GM23338 (cell line): ENCODE measurements around the gene SASS6. TPM values are rescaled to one million over a fixed set of nuclear protein-coding genes. Genes with fewer than 3 reads are reported as not detected.

ENCODE experiments used
- ATAC-seq: fragments of 200-7000 bp; cut with Tn5 transposase; 3 replicates; pipeline ENCODE4 v1.9.1; 2020
- DNase-seq: peaks from one replicate; pipeline ENCODE4 v3.0.0-alpha.2; 2015; ENCODE audit warnings: low spot score
- H2AFZ ChIP-seq: fragments of 200-600 bp; sonication (generic); 2 replicates; pipeline ENCODE4 v1.8.0; 2016; ENCODE audit warnings: antibody characterized with exemption, mild to moderate bottlenecking, moderate library complexity
- H3F3A ChIP-seq: fragments of 200-600 bp; sonication (generic); replicated peaks from 2 replicates; pipeline ENCODE4 v1.8.0; 2017; ENCODE audit warnings: antibody characterized with exemption, mixed run types, low read depth
- H3K27ac ChIP-seq: fragments of 200-600 bp; sonication (generic); 2 replicates; pipeline ENCODE4 v1.6.1; 2016; ENCODE audit warnings: low read depth
- H3K27me3 ChIP-seq: fragments of 200-600 bp; sonication (generic); 2 replicates; pipeline ENCODE4 v1.8.0; 2016; ENCODE audit warnings: mild to moderate bottlenecking, mixed run types, moderate library complexity; ENCODE audit not compliant: insufficient read depth
- H3K36me3 ChIP-seq: fragments of 200-600 bp; sonication (generic); 2 replicates; pipeline ENCODE4 v1.8.0; 2016; ENCODE audit warnings: mild to moderate bottlenecking; ENCODE audit not compliant: insufficient read depth
- H3K4me1 ChIP-seq: fragments of 200-600 bp; sonication (generic); 2 replicates; pipeline ENCODE4 v1.8.0; 2016; ENCODE audit warnings: mild to moderate bottlenecking, moderate library complexity; ENCODE audit not compliant: insufficient read depth
- H3K4me2 ChIP-seq: fragments of 200-600 bp; sonication (generic); 2 replicates; pipeline ENCODE4 v1.7.1; 2017; ENCODE audit warnings: mixed run types
- H3K4me3 ChIP-seq: fragments of 200-600 bp; sonication (generic); 2 replicates; pipeline ENCODE4 v1.6.1; 2016; ENCODE audit warnings: mixed run types
- H3K79me2 ChIP-seq: fragments of 200-600 bp; sonication (generic); replicated peaks from 2 replicates; pipeline ENCODE4 v1.8.0; 2017; ENCODE audit warnings: mild to moderate bottlenecking; ENCODE audit not compliant: insufficient read depth
- H3K9me2 ChIP-seq: fragments of 200-600 bp; sonication (generic); 2 replicates; pipeline ENCODE4 v1.8.0; 2017; ENCODE audit not compliant: insufficient read depth
- H4K20me1 ChIP-seq: fragments of 200-600 bp; sonication (generic); replicated peaks from 2 replicates; pipeline ENCODE4 v1.8.0; 2017; ENCODE audit warnings: mild to moderate bottlenecking; ENCODE audit not compliant: insufficient read depth
- H3K27ac Mint-ChIP-seq: 2 replicates; pipeline ENCODE4 v1.8.0; 2020; ENCODE audit warnings: inconsistent platforms, mild to moderate bottlenecking, moderate library complexity, mixed read lengths
- H3K27me3 Mint-ChIP-seq: 3 replicates; pipeline ENCODE4 v1.8.0; 2022; ENCODE audit warnings: low read depth, mild to moderate bottlenecking, moderate library complexity, mixed read lengths, inconsistent platforms; ENCODE audit not compliant: insufficient read depth, poor library complexity
- H3K36me3 Mint-ChIP-seq: 3 replicates; pipeline ENCODE4 v1.8.0; 2021; ENCODE audit warnings: low read depth, mild to moderate bottlenecking, inconsistent platforms, moderate library complexity, mixed read lengths
- H3K4me1 Mint-ChIP-seq: 3 replicates; pipeline ENCODE4 v1.8.0; 2020; ENCODE audit warnings: mild to moderate bottlenecking, inconsistent platforms, mixed read lengths
- H3K4me3 Mint-ChIP-seq: 3 replicates; pipeline ENCODE4 v1.8.0; 2021; ENCODE audit warnings: moderate library complexity, mild to moderate bottlenecking, inconsistent platforms, mixed read lengths
- H3K9me3 Mint-ChIP-seq: 3 replicates; pipeline ENCODE4 v1.8.0; 2020; ENCODE audit warnings: moderate library complexity, mild to moderate bottlenecking, inconsistent platforms, mixed read lengths
- CREB1 ChIP-seq: fragments of 250-450 bp; sonication (Bioruptor Pico); IDR thresholded peaks from 2 replicates; pipeline ENCODE4 v1.5.0; 2020; ENCODE audit warnings: low read depth, mild to moderate bottlenecking, moderate library complexity
- EZH2 ChIP-seq: fragments of 200-600 bp; sonication (generic); IDR thresholded peaks from one replicate; pipeline ENCODE4 v1.8.0; 2017; ENCODE audit warnings: antibody characterized with exemption, mild to moderate bottlenecking, low read depth; ENCODE audit not compliant: unreplicated experiment
- EZH2phosphoT487 ChIP-seq: fragments of 200-600 bp; sonication (generic); IDR thresholded peaks from one replicate; pipeline ENCODE4 v1.8.1; 2018; ENCODE audit warnings: antibody characterized with exemption; ENCODE audit not compliant: unreplicated experiment
- JUNB ChIP-seq: IDR thresholded peaks from one replicate; pipeline ENCODE4 v1.6.1; 2016; ENCODE audit warnings: antibody characterized with exemption; ENCODE audit not compliant: unreplicated experiment
- NANOG ChIP-seq: IDR thresholded peaks from 2 replicates; pipeline ENCODE4 v1.6.1; 2016; ENCODE audit warnings: antibody characterized with exemption, borderline replicate concordance
- STAT1 ChIP-seq: IDR thresholded peaks from one replicate; pipeline ENCODE4 v1.6.1; 2016; ENCODE audit warnings: antibody characterized with exemption; ENCODE audit not compliant: unreplicated experiment
- ZNF114 ChIP-seq: fragments of 250-450 bp; sonication (Bioruptor Pico); IDR thresholded peaks from 2 replicates; pipeline ENCODE4 v1.5.0; 2020; ENCODE audit warnings: mild to moderate bottlenecking, moderate library complexity
- ZNF331 ChIP-seq: fragments of 250-450 bp; sonication (Bioruptor Pico); IDR thresholded peaks from 2 replicates; pipeline ENCODE4 v1.5.0; 2020; ENCODE audit warnings: low read depth, mild to moderate bottlenecking, moderate library complexity
- polyA plus RNA-seq: library from polyadenylated mRNA; unstranded; fragments of >200 nt; fragmentation: Nextera tagmentation; extraction: Ambion mirVana; gene quantifications from 2 replicates; pipeline ENCODE4 v1.2.1, GENCODE V29; 2016
- total RNA-seq: library from RNA; depleted of rRNA; stranded (reverse); fragments of >200 nt; shearing (Covaris generic); gene quantifications from 2 replicates; pipeline ENCODE4 v1.2.3, GENCODE V29; 2014
- TF ChIP-seq, protein P1 (sequence below), 2 experiments: fragments of 200-600 bp in 1 of 2; sonication (generic) in 1 of 2; conservative IDR thresholded peaks; 2 replicates each; pipeline versions ENCODE4 v1.5.1 to v1.6.1; 2016 to 2017; ENCODE audit warnings: antibody characterized with exemption in 2 of 2, low read depth in 2 of 2, mild to moderate bottlenecking in 2 of 2, moderate library complexity in 1 of 2
- TF ChIP-seq, protein P2 (sequence below): IDR thresholded peaks from 2 replicates; pipeline ENCODE4 v1.6.1; 2016; ENCODE audit warnings: antibody characterized with exemption
- TF ChIP-seq, protein P3 (sequence below): IDR thresholded peaks from one replicate; pipeline ENCODE4 v1.6.1; 2018; ENCODE audit warnings: antibody characterized with exemption; ENCODE audit not compliant: unreplicated experiment

The SASS6 gene
- total and polyA plus RNA-seq, 2 experiments from 2014 or later = 17.0 to 21.1 TPM

DNA sequence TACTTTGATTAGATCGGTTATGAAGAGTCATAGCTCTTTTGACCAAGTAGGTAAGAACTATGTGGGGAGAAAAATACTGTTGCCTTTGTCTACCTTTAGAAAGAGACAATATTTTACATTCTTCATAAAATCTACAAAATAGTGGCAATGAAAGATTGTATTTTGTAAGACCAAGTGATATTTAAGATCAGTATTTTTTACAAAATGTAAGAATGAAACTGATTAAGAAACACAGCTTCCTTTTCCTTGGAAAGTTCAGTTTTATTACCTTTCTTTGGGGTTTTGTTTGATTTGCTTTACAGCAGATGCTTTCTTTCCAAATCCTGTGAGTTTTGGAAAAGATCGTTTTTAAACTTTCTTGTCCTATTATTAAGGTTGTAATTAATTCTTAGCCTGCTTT lies 93.1 kb downstream of the SASS6 start:
- Histone ChIP-seq H4K20me1 (peaks cover 20% of the 10 kb centered on the region), H3K27ac (no peak overlapping the region), H3K4me1 (peaks cover 19% of the 10 kb centered on the region), H3K9me2 (no peaks in the 10 kb centered on the region), H2AFZ (no peak overlapping the region), H3K27me3 (no peaks in the 10 kb centered on the region), H3K79me2 (peaks cover 87% of the 10 kb centered on the region), H3K4me3 (peak overlapping the region; percentile 69), H3K36me3 (no peaks in the 10 kb centered on the region), H3F3A (no peaks in the 10 kb centered on the region), H3K4me2 (peak overlapping the region; percentile 84)
- H3K27ac Mint-ChIP-seq = peak overlapping the region; percentile 65; the same call in 1 of the 2 replicates
- ATAC-seq (no peak), DNase-seq (no peak)
- H3K27me3 Mint-ChIP-seq = peaks cover 8% of the 10 kb centered on the region
- peaks cover 21% of the 10 kb centered on the region for H3K36me3 Mint-ChIP-seq
- TF ChIP-seq, protein P1, sequence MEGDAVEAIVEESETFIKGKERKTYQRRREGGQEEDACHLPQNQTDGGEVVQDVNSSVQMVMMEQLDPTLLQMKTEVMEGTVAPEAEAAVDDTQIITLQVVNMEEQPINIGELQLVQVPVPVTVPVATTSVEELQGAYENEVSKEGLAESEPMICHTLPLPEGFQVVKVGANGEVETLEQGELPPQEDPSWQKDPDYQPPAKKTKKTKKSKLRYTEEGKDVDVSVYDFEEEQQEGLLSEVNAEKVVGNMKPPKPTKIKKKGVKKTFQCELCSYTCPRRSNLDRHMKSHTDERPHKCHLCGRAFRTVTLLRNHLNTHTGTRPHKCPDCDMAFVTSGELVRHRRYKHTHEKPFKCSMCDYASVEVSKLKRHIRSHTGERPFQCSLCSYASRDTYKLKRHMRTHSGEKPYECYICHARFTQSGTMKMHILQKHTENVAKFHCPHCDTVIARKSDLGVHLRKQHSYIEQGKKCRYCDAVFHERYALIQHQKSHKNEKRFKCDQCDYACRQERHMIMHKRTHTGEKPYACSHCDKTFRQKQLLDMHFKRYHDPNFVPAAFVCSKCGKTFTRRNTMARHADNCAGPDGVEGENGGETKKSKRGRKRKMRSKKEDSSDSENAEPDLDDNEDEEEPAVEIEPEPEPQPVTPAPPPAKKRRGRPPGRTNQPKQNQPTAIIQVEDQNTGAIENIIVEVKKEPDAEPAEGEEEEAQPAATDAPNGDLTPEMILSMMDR (conservative IDR thresholded peaks at IDR 0.05; ENCODE audit: low read depth in 2 of 2) = no peak
- TF ChIP-seq EZH2 (no peak), ZNF331 (CRISPR knock-in tag) (no peak)
- no peaks in the 10 kb centered on the region for H3K9me3 Mint-ChIP-seq
- peaks cover 27% of the 10 kb centered on the region for H3K4me1 Mint-ChIP-seq
- peak overlapping the region; percentile 91 for H3K4me3 Mint-ChIP-seq

- Histone ChIP-seq H4K20me1 (peaks cover 20% of the 10 kb centered on the region), H2AFZ (no peak overlapping the region), H3K79me2 (peaks cover 78% of the 10 kb centered on the region), H3K36me3 (no peaks in the 10 kb centered on the region), H3K4me1 (peaks cover 19% of the 10 kb centered on the region), H3K9me2 (no peaks in the 10 kb centered on the region), H3K4me3 (peak overlapping the region; percentile 69), H3F3A (no peaks in the 10 kb centered on the region), H3K27ac (peak overlapping the region; percentile 92), H3K27me3 (no peaks in the 10 kb centered on the region), H3K4me2 (peak overlapping the region; percentile 84)
- peaks cover 14% of the 10 kb centered on the region for H3K36me3 Mint-ChIP-seq
- peak; percentile 57 for DNase-seq
- no peak for ATAC-seq
- no peaks in the 10 kb centered on the region for H3K9me3 Mint-ChIP-seq
- peaks cover 25% of the 10 kb centered on the region for H3K4me1 Mint-ChIP-seq
- peaks cover 8% of the 10 kb centered on the region for H3K27me3 Mint-ChIP-seq
- H3K27ac Mint-ChIP-seq = peak overlapping the region; percentile 98
- peak overlapping the region; percentile 91 for H3K4me3 Mint-ChIP-seq
- TF ChIP-seq STAT1 = no peak
- TF ChIP-seq, protein P2, sequence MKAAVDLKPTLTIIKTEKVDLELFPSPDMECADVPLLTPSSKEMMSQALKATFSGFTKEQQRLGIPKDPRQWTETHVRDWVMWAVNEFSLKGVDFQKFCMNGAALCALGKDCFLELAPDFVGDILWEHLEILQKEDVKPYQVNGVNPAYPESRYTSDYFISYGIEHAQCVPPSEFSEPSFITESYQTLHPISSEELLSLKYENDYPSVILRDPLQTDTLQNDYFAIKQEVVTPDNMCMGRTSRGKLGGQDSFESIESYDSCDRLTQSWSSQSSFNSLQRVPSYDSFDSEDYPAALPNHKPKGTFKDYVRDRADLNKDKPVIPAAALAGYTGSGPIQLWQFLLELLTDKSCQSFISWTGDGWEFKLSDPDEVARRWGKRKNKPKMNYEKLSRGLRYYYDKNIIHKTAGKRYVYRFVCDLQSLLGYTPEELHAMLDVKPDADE = no peak
- no peak for TF ChIP-seq EZH2
- no peak for TF ChIP-seq CREB1 (CRISPR knock-in tag)
- TF ChIP-seq, protein P1 (conservative IDR thresholded peaks at IDR 0.05; ENCODE audit: low read depth in 2 of 2) = no peak
- no peak for TF ChIP-seq ZNF114 (CRISPR knock-in tag)
- no peak for TF ChIP-seq NANOG
- TF ChIP-seq EZH2phosphoT487 = no peak
- TF ChIP-seq, protein P3, sequence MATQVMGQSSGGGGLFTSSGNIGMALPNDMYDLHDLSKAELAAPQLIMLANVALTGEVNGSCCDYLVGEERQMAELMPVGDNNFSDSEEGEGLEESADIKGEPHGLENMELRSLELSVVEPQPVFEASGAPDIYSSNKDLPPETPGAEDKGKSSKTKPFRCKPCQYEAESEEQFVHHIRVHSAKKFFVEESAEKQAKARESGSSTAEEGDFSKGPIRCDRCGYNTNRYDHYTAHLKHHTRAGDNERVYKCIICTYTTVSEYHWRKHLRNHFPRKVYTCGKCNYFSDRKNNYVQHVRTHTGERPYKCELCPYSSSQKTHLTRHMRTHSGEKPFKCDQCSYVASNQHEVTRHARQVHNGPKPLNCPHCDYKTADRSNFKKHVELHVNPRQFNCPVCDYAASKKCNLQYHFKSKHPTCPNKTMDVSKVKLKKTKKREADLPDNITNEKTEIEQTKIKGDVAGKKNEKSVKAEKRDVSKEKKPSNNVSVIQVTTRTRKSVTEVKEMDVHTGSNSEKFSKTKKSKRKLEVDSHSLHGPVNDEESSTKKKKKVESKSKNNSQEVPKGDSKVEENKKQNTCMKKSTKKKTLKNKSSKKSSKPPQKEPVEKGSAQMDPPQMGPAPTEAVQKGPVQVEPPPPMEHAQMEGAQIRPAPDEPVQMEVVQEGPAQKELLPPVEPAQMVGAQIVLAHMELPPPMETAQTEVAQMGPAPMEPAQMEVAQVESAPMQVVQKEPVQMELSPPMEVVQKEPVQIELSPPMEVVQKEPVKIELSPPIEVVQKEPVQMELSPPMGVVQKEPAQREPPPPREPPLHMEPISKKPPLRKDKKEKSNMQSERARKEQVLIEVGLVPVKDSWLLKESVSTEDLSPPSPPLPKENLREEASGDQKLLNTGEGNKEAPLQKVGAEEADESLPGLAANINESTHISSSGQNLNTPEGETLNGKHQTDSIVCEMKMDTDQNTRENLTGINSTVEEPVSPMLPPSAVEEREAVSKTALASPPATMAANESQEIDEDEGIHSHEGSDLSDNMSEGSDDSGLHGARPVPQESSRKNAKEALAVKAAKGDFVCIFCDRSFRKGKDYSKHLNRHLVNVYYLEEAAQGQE = no peak
- no peak for TF ChIP-seq ZNF331 (CRISPR knock-in tag)
- no peak for TF ChIP-seq JUNB
These were observed 94.0 kb downstream of the SASS6 start for GRCh38 chr1:100038660-100039287.
